Osteoblast (primary cell): ENCODE results near the gene REXO5. TPM values are rescaled to one million over a fixed set of nuclear protein-coding genes. Genes with fewer than 3 reads are reported as not detected.

Experiments
- DNase-seq: peaks from one replicate; pipeline ENCODE4 v3.0.0; 2011; ENCODE audit warnings: low spot score, mixed read lengths; ENCODE audit not compliant: insufficient read length; ENCODE audit errors: missing footprints
- H2AFZ ChIP-seq: 2 replicates; pipeline ENCODE4 v1.6.0; 2011; ENCODE audit warnings: mild to moderate bottlenecking, low read length
- H3K27ac ChIP-seq: 2 replicates; pipeline ENCODE4 v1.5.1; 2011; ENCODE audit warnings: mild to moderate bottlenecking, low read depth, low read length, moderate library complexity
- H3K27me3 ChIP-seq: 2 replicates; pipeline ENCODE4 v1.6.0; 2012; ENCODE audit warnings: mild to moderate bottlenecking, control low read depth, inconsistent platforms, low read length, moderate library complexity; ENCODE audit not compliant: insufficient read depth
- H3K36me3 ChIP-seq: 2 replicates; pipeline ENCODE4 v1.5.1; 2011; ENCODE audit warnings: mild to moderate bottlenecking, low read length, control low read depth, moderate library complexity; ENCODE audit not compliant: insufficient read depth
- H3K4me1 ChIP-seq: 2 replicates; pipeline ENCODE4 v1.5.1; 2011; ENCODE audit warnings: mild to moderate bottlenecking, low read length, control low read depth, moderate library complexity; ENCODE audit not compliant: insufficient read depth
- H3K4me2 ChIP-seq: 2 replicates; pipeline ENCODE4 v1.6.0; 2011; ENCODE audit warnings: mild to moderate bottlenecking, low read length; ENCODE audit not compliant: insufficient read depth
- H3K4me3 ChIP-seq: fragments of 200-600 bp; sonication (generic); 3 replicates; pipeline ENCODE4 v1.5.1; 2012; ENCODE audit warnings: mild to moderate bottlenecking, low read length, inconsistent platforms; ENCODE audit not compliant: insufficient read depth
- H3K79me2 ChIP-seq: 2 replicates; pipeline ENCODE4 v1.6.0; 2012; ENCODE audit warnings: mild to moderate bottlenecking, low read length, control low read depth, inconsistent platforms; ENCODE audit not compliant: insufficient read depth
- H3K9me3 ChIP-seq: 2 replicates; pipeline ENCODE4 v1.5.1; 2011; ENCODE audit warnings: low read depth, low read length, control low read depth
- H4K20me1 ChIP-seq: 2 replicates; pipeline ENCODE4 v1.6.0; 2012; ENCODE audit warnings: mild to moderate bottlenecking, low read length, control low read depth; ENCODE audit not compliant: insufficient read depth
- total RNA-seq: library from RNA; depleted of rRNA; stranded (reverse); fragments of >200 nt; gene quantifications from 2 replicates; pipeline ENCODE4 v1.2.3, GENCODE V29; 2012
- TF ChIP-seq, protein P1 (sequence below): IDR thresholded peaks from 2 replicates; pipeline ENCODE4 v1.5.1; 2011; ENCODE audit warnings: mild to moderate bottlenecking, low read depth, low read length, moderate library complexity; ENCODE audit errors: extremely low read depth

REXO5 gene
- total RNA-seq, 1 donor, result 3.6 TPM

DNA sequence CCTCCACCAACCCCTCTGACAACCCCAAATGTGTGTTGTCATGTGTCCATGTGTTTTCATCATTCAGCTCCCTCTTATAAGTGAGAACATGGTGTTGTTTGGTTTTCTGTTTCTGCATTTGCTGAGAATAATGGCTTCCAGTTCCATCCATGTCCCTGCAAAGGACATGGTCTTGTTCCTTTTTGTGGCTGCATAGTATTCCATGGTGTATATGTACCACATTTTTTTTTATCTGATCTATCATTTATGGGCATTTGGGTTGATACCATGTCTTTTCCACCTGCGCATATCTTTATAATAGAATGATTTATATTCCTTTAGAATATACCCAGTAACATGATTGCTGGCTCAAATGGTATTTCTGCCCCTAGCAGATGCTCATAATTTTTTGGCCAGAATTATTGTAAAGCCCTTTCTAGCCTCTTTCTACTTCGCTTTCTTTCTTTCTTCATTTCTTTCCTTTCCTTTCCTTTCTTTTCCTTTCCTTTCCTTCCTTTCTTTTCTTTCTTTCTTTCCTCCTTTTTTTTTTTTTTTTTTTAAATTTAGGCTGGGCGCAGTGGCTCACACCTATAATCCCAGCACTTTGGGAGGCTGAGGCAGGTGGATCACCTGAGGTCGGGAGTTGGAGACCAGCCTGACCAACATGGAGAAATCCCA lies 12.7 kb downstream of the REXO5 start:
- Histone ChIP-seq H3K36me3 (peaks cover 32% of the 10 kb centered on the region), H3K4me3 (no peak overlapping the region), H3K4me2 (no peak overlapping the region), H3K79me2 (no peaks in the 10 kb centered on the region), H2AFZ (no peak overlapping the region), H3K4me1 (no peaks in the 10 kb centered on the region), H3K9me3 (no peaks in the 10 kb centered on the region), H4K20me1 (no peaks in the 10 kb centered on the region), H3K27me3 (no peaks in the 10 kb centered on the region), H3K27ac (no peak overlapping the region)
- TF ChIP-seq, protein P1, sequence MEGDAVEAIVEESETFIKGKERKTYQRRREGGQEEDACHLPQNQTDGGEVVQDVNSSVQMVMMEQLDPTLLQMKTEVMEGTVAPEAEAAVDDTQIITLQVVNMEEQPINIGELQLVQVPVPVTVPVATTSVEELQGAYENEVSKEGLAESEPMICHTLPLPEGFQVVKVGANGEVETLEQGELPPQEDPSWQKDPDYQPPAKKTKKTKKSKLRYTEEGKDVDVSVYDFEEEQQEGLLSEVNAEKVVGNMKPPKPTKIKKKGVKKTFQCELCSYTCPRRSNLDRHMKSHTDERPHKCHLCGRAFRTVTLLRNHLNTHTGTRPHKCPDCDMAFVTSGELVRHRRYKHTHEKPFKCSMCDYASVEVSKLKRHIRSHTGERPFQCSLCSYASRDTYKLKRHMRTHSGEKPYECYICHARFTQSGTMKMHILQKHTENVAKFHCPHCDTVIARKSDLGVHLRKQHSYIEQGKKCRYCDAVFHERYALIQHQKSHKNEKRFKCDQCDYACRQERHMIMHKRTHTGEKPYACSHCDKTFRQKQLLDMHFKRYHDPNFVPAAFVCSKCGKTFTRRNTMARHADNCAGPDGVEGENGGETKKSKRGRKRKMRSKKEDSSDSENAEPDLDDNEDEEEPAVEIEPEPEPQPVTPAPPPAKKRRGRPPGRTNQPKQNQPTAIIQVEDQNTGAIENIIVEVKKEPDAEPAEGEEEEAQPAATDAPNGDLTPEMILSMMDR, result no peak
- DNase-seq, result no peak

DNA sequence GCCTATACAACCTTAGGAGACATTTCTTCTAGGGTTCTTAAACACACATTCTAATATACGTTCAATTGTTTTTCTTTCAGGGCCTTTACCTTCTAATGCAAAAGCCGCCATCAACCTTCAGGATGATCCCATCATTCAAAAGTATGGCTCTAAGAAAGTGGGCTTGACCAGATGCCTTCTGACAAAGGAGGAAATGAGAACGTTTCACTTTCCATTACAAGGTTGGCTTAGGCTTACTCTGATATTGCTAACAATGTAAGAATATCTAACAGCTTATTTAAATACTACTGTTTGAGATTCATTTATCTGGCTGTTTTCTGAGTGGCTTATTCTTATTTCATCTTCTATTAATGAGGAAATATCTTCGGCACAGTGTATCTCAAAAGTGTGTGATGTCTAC lies 15.4 kb downstream of the REXO5 start:
- no peak overlapping the region for H3K27ac ChIP-seq
- no peak overlapping the region for H3K4me3 ChIP-seq
- H4K20me1 ChIP-seq, result no peaks in the 10 kb centered on the region
- H3K9me3 ChIP-seq, result no peaks in the 10 kb centered on the region
- no peaks in the 10 kb centered on the region for H3K4me1 ChIP-seq
- peaks cover 26% of the 10 kb centered on the region for H3K36me3 ChIP-seq
- H3K27me3 ChIP-seq, result no peaks in the 10 kb centered on the region
- H2AFZ ChIP-seq, result no peak overlapping the region
- no peak overlapping the region for H3K4me2 ChIP-seq
- TF ChIP-seq, protein P1, result no peak
- no peaks in the 10 kb centered on the region for H3K79me2 ChIP-seq
- DNase-seq, result no peak

DNA sequence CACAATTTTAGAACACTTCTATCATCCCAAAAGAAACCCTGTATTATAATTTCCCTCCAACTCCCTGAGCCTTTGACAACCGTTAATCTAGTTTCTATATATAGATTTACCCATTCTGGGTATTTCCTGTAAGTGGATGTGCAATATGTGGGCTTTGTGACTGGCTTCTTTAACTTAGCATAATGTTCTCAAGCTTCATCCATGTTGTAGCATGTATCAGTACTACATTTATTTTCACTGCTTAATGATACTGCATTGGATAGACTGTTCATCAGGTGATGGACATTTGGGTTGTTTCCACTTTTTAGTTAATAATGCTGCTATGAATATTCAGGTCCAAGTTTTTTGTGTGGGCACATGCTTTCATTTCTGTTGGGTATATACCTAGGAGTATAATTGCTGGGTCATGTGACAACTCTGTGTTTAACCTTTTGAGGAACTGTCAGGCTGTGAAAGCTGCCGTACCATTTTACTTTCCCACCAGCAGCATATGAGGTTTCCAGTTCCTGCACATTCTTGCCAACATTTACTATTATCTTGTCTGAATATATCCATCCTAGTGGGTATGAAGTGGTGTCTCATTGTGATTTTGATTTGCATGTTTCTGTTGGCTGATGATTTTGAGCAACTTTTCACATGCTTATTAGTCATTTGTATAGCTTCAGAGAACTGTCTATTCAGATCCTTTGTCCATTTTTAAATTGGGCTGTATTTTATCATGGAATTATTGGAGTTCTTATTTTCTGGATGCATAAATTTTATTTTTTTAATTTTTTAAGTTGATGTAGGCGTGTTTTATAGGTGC lies 16.4 kb downstream of the REXO5 start:
- Histone ChIP-seq H3K9me3 (no peaks in the 10 kb centered on the region), H2AFZ (peak overlapping the region; percentile 10), H3K4me1 (no peaks in the 10 kb centered on the region), H3K27ac (no peak overlapping the region), H3K27me3 (no peaks in the 10 kb centered on the region), H3K36me3 (peaks cover 36% of the 10 kb centered on the region), H3K4me3 (no peak overlapping the region), H4K20me1 (no peaks in the 10 kb centered on the region), H3K79me2 (no peaks in the 10 kb centered on the region), H3K4me2 (no peak overlapping the region)
- DNase-seq, result no peak
- TF ChIP-seq, protein P1, result no peak

DNA sequence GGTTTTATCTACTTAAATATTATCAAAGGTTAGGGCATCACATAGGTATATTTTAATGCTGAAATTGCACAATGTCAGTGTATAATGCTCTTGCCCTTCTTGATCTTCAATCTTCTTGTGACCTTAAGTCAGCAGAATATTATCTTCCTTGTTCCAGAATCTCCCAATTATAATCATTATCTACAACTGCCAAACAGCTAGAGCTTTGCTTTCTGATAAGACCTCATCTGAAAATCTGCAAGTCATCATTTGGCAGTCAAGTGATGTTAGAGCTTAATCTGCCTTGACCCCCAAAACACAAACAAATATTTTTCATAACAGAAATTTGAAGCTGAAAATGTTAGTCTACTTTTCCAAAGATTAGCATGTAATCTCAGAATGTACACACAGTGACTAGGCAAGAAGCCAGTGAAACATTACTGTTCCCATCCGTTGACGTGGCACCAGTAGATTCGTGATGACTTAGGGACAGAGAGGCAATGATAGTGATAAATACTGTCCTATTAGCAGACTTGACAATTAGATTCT lies 19.8 kb downstream of the REXO5 start:
- no peak overlapping the region for H2AFZ ChIP-seq
- H3K27ac ChIP-seq, result no peak overlapping the region
- H3K27me3 ChIP-seq, result no peaks in the 10 kb centered on the region
- TF ChIP-seq, protein P1, result no peak
- no peaks in the 10 kb centered on the region for H3K9me3 ChIP-seq
- H3K36me3 ChIP-seq, result peaks cover 27% of the 10 kb centered on the region
- no peaks in the 10 kb centered on the region for H3K79me2 ChIP-seq
- DNase-seq, result no peak
- no peak overlapping the region for H3K4me2 ChIP-seq
- H3K4me3 ChIP-seq, result no peak overlapping the region
- H3K4me1 ChIP-seq, result no peaks in the 10 kb centered on the region
- H4K20me1 ChIP-seq, result no peaks in the 10 kb centered on the region
